Measurements from ENCODE around the gene UGT3A1.

DNA sequence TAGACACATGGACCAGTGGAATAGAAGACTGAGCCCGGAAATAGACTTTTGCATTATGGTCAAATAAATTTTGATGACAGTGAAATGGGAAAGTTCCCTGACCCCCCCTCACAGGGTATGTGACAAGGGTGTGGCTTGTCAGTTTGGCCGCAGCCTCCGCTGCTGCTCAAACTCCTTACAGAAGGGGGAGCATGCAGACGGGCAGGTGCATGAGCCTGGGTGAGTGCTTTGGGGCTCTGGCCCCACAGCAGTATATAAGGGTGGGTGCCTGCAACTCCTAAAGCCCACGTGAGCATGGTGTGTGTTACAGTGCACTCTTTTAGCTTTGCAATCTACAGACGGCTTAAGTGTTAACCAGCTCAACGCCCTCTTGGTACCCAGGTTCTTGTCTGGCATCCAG lies 30.9 kb downstream of the UGT3A1 start:
- no peak for TF ChIP-seq ELF1 (IDR thresholded peaks at IDR 0.05; ENCODE audit: borderline replicate concordance, low read depth)
- TF ChIP-seq, protein P1, sequence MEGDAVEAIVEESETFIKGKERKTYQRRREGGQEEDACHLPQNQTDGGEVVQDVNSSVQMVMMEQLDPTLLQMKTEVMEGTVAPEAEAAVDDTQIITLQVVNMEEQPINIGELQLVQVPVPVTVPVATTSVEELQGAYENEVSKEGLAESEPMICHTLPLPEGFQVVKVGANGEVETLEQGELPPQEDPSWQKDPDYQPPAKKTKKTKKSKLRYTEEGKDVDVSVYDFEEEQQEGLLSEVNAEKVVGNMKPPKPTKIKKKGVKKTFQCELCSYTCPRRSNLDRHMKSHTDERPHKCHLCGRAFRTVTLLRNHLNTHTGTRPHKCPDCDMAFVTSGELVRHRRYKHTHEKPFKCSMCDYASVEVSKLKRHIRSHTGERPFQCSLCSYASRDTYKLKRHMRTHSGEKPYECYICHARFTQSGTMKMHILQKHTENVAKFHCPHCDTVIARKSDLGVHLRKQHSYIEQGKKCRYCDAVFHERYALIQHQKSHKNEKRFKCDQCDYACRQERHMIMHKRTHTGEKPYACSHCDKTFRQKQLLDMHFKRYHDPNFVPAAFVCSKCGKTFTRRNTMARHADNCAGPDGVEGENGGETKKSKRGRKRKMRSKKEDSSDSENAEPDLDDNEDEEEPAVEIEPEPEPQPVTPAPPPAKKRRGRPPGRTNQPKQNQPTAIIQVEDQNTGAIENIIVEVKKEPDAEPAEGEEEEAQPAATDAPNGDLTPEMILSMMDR (IDR thresholded peaks at IDR 0.05 in 2 of 3, conservative IDR thresholded peaks at IDR 0.05 in 1 of 3; ENCODE audit: borderline replicate concordance in 1 of 3, insufficient read depth in 1 of 3, low read depth in 2 of 3, low read length in 2 of 3): no peak
- TF ChIP-seq SIN3A (IDR thresholded peaks at IDR 0.05; ENCODE audit: low read depth): no peak
- no peak for TF ChIP-seq EZH2phosphoT487 (IDR thresholded peaks at IDR 0.05; ENCODE audit: borderline replicate concordance)
- no peak for TF ChIP-seq POLR2AphosphoS5 (IDR thresholded peaks at IDR 0.05; ENCODE audit: low read depth, low read length)
- no peak for TF ChIP-seq ATF3 (IDR thresholded peaks at IDR 0.05)
- no peak for TF ChIP-seq EZH2 (IDR thresholded peaks at IDR 0.05)
- no peak for TF ChIP-seq YY1 (IDR thresholded peaks at IDR 0.05; ENCODE audit: extremely low read depth, insufficient replicate concordance, low read depth, low read length)
- no peak for TF ChIP-seq POLR2A (IDR thresholded peaks at IDR 0.05; ENCODE audit: borderline replicate concordance, extremely low read depth, insufficient read depth, insufficient read length)
- no peak for TF ChIP-seq CEBPB (IDR thresholded peaks at IDR 0.05; ENCODE audit: low read depth)
